ENCODE measurements around the gene KCP.

DNA sequence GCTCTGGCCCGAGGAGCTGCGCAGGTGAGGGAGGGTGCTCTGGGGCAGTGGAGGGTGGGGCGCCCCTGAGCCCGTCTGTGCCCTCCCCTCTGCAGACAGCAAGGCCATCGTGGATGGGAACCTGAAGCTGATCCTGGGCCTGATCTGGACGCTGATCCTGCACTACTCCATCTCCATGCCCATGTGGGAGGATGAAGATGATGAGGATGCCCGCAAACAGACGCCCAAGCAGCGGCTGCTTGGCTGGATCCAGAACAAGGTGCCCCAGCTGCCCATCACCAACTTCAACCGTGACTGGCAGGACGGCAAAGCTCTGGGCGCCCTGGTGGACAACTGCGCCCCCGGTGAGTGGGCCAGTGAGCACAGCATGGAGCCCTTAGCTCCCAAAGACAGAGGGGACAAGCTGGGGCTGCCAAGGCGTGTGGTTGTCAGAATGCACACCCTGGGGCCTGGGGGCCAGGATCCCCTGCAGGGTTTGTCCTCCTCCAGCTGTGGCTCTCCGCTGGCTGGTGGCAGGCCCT is 75.2 kb downstream of the KCP start:
- no peak for TF ChIP-seq ZBTB7A (IDR thresholded peaks at IDR 0.05; ENCODE audit: low read depth)
- no peak for TF ChIP-seq TEAD4 (IDR thresholded peaks at IDR 0.05)
- TF ChIP-seq RAD21 (IDR thresholded peaks at IDR 0.05; ENCODE audit: low read depth): no peak
- TF ChIP-seq, protein P1, sequence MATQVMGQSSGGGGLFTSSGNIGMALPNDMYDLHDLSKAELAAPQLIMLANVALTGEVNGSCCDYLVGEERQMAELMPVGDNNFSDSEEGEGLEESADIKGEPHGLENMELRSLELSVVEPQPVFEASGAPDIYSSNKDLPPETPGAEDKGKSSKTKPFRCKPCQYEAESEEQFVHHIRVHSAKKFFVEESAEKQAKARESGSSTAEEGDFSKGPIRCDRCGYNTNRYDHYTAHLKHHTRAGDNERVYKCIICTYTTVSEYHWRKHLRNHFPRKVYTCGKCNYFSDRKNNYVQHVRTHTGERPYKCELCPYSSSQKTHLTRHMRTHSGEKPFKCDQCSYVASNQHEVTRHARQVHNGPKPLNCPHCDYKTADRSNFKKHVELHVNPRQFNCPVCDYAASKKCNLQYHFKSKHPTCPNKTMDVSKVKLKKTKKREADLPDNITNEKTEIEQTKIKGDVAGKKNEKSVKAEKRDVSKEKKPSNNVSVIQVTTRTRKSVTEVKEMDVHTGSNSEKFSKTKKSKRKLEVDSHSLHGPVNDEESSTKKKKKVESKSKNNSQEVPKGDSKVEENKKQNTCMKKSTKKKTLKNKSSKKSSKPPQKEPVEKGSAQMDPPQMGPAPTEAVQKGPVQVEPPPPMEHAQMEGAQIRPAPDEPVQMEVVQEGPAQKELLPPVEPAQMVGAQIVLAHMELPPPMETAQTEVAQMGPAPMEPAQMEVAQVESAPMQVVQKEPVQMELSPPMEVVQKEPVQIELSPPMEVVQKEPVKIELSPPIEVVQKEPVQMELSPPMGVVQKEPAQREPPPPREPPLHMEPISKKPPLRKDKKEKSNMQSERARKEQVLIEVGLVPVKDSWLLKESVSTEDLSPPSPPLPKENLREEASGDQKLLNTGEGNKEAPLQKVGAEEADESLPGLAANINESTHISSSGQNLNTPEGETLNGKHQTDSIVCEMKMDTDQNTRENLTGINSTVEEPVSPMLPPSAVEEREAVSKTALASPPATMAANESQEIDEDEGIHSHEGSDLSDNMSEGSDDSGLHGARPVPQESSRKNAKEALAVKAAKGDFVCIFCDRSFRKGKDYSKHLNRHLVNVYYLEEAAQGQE (IDR thresholded peaks at IDR 0.05; ENCODE audit: low read depth): no peak
